ENCODE results near the gene RTRAF. TPM values are rescaled to one million over a fixed set of nuclear protein-coding genes. Genes with fewer than 3 reads are reported as not detected.
A peak's percentile ranks its signal among the peaks of the same experiment; 100 is the strongest.

Gene RTRAF
- total and polyA plus RNA-seq, 2 donors (not counting 1 experiment from before 2014, with no cell fraction given) = 147 to 222 TPM

GRCh38 chr14:51950007-51950406 is 39.3 kb upstream of the RTRAF start:
- Histone ChIP-seq H3K9ac (ENCODE audit: insufficient read depth, low read length) (no peak overlapping the region), H3K4me3 (replicated peaks in 1 of 4; ENCODE audit: control extremely low read depth in 1 of 4, insufficient read depth in 1 of 4, low read depth in 3 of 4, low read length in 4 of 4) (no peak overlapping the region), H3K36me3 (ENCODE audit: control insufficient read depth, insufficient read depth, low read length) (no peaks in the 10 kb centered on the region), H3K4me1 (ENCODE audit: control insufficient read depth, extremely low read depth, insufficient read depth, low read length) (no peaks in the 10 kb centered on the region), H2AFZ (ENCODE audit: low read length) (no peak overlapping the region), H3K27ac (ENCODE audit: insufficient read depth, low read length) (no peak overlapping the region), H3K4me2 (ENCODE audit: extremely low read depth, insufficient read depth, low read length) (no peak overlapping the region), H3K79me2 (ENCODE audit: control insufficient read depth, insufficient read depth, low read length) (no peaks in the 10 kb centered on the region), H3K27me3 (ENCODE audit: control insufficient read depth, insufficient read depth, low read length) (no peaks in the 10 kb centered on the region), H3K9me3 (ENCODE audit: control insufficient read depth, insufficient read depth, low read depth, low read length) (no peaks in the 10 kb centered on the region), H4K20me1 (ENCODE audit: control insufficient read depth, extremely low read depth, insufficient read depth, low read length) (no peaks in the 10 kb centered on the region)
- TF ChIP-seq EZH2 (IDR thresholded peaks at IDR 0.05; ENCODE audit: low read length, missing control alignments) (no peak), CTCF (conservative IDR thresholded peaks at IDR 0.05 in 1 of 2, IDR thresholded peaks at IDR 0.05 in 1 of 2; ENCODE audit: low read depth in 1 of 2, low read length in 2 of 2) (no peak)
- peak in 1 of 2 donors; percentile 20 for DNase-seq (ENCODE audit: low read depth in 2 of 2)

DNA sequence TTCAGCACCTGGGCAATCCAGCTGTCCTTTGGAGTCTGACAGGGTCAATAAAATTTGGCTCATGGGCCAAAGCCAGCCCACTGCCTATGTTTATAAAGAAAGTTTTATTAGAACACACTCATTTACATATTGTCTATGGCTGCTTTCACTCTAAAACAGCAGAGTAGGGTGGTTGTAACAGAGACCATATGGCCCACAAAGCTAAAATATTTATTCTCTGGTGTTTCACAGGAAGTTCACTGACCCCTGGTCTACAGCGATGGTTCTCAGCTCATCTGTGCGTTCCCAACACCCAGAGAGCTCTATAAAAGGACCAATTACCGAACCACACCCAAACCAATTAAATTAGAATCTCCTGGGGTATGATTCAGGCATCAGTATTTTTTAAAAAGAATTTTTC is 37.7 kb upstream of the RTRAF start:
- no peaks in the 10 kb centered on the region for H3K79me2 ChIP-seq (ENCODE audit: control insufficient read depth, insufficient read depth, low read length)
- H3K27me3 ChIP-seq (ENCODE audit: control insufficient read depth, insufficient read depth, low read length) = no peaks in the 10 kb centered on the region
- H3K9ac ChIP-seq (ENCODE audit: insufficient read depth, low read length) = no peak overlapping the region
- TF ChIP-seq CTCF (conservative IDR thresholded peaks at IDR 0.05 in 1 of 2, IDR thresholded peaks at IDR 0.05 in 1 of 2; ENCODE audit: low read depth in 1 of 2, low read length in 2 of 2) (no peak), EZH2 (IDR thresholded peaks at IDR 0.05; ENCODE audit: low read length, missing control alignments) (no peak)
- H2AFZ ChIP-seq (ENCODE audit: low read length) = no peak overlapping the region
- H4K20me1 ChIP-seq (ENCODE audit: control insufficient read depth, extremely low read depth, insufficient read depth, low read length) = no peaks in the 10 kb centered on the region
- no peak overlapping the region for H3K4me3 ChIP-seq (replicated peaks in 1 of 4; ENCODE audit: control extremely low read depth in 1 of 4, insufficient read depth in 1 of 4, low read depth in 3 of 4, low read length in 4 of 4)
- no peak overlapping the region for H3K27ac ChIP-seq (ENCODE audit: insufficient read depth, low read length)
- DNase-seq (ENCODE audit: low read depth in 2 of 2) = peak in 1 of 2 donors; percentile 14
- no peak overlapping the region for H3K4me2 ChIP-seq (ENCODE audit: extremely low read depth, insufficient read depth, low read length)
- no peaks in the 10 kb centered on the region for H3K36me3 ChIP-seq (ENCODE audit: control insufficient read depth, insufficient read depth, low read length)
- H3K4me1 ChIP-seq (ENCODE audit: control insufficient read depth, extremely low read depth, insufficient read depth, low read length) = no peaks in the 10 kb centered on the region
- no peaks in the 10 kb centered on the region for H3K9me3 ChIP-seq (ENCODE audit: control insufficient read depth, insufficient read depth, low read depth, low read length)

DNA sequence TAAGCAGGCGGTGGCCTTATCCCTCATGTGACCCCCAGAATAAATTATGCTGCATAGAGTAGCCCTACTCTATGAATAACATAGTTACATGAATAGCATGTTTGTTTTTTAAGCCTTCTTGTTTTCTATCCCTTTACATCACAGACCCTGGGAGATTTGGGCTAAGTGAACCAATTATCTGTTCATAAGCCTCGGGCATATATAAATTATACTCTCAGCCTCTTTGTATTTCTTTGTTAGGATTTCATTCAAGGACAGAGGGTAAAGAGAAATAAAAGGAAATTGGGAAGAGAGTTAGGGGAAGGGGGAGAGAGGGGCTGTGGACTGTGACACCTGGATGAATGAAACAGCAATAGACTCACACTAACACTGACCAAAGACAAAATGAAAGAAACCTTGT is 35.3 kb upstream of the RTRAF start:
- no peak for TF ChIP-seq EZH2 (IDR thresholded peaks at IDR 0.05; ENCODE audit: low read length, missing control alignments)
- TF ChIP-seq CTCF (conservative IDR thresholded peaks at IDR 0.05 in 1 of 2, IDR thresholded peaks at IDR 0.05 in 1 of 2; ENCODE audit: low read depth in 1 of 2, low read length in 2 of 2) = no peak
- Histone ChIP-seq H3K4me2 (ENCODE audit: extremely low read depth, insufficient read depth, low read length) (no peak overlapping the region), H3K9me3 (ENCODE audit: control insufficient read depth, insufficient read depth, low read depth, low read length) (peaks cover 1% of the 10 kb centered on the region)

More for the DNA sequence above, 35.3 kb upstream of the RTRAF start:
- no peak overlapping the region for H3K9ac ChIP-seq (ENCODE audit: insufficient read depth, low read length)
- no peaks in the 10 kb centered on the region for H3K4me1 ChIP-seq (ENCODE audit: control insufficient read depth, extremely low read depth, insufficient read depth, low read length)
- no peak overlapping the region for H3K27ac ChIP-seq (ENCODE audit: insufficient read depth, low read length)
- no peaks in the 10 kb centered on the region for H3K79me2 ChIP-seq (ENCODE audit: control insufficient read depth, insufficient read depth, low read length)
- H3K27me3 ChIP-seq (ENCODE audit: control insufficient read depth, insufficient read depth, low read length) = no peaks in the 10 kb centered on the region
- H3K4me3 ChIP-seq (replicated peaks in 1 of 4; ENCODE audit: control extremely low read depth in 1 of 4, insufficient read depth in 1 of 4, low read depth in 3 of 4, low read length in 4 of 4) = no peak overlapping the region
- no peak overlapping the region for H2AFZ ChIP-seq (ENCODE audit: low read length)
- no peaks in the 10 kb centered on the region for H3K36me3 ChIP-seq (ENCODE audit: control insufficient read depth, insufficient read depth, low read length)
- H4K20me1 ChIP-seq (ENCODE audit: control insufficient read depth, extremely low read depth, insufficient read depth, low read length) = no peaks in the 10 kb centered on the region
- no peak for DNase-seq (ENCODE audit: low read depth in 2 of 2)

All from fibroblast of lung (primary cell).